Esophagus mucosa (tissue), 1 donor: ENCODE measurements around the gene GLS. TPM values are rescaled to one million over a fixed set of nuclear protein-coding genes. Genes with fewer than 3 reads are reported as not detected.

Experiments
- ATAC-seq: fragments of 200-7000 bp; cut with Tn5 transposase; one replicate; pipeline ENCODE4 v1.9.1; 2020
- total RNA-seq: library from RNA; stranded (reverse); gene quantifications from one replicate; pipeline ENCODE4 v1.2.4, GENCODE V29; 2023
- donor health status: DM: yes; HTN: yes; CAD: no.

GLS gene
- total RNA-seq, 1 donor from 2014 or later, result 25.9 TPM

DNA sequence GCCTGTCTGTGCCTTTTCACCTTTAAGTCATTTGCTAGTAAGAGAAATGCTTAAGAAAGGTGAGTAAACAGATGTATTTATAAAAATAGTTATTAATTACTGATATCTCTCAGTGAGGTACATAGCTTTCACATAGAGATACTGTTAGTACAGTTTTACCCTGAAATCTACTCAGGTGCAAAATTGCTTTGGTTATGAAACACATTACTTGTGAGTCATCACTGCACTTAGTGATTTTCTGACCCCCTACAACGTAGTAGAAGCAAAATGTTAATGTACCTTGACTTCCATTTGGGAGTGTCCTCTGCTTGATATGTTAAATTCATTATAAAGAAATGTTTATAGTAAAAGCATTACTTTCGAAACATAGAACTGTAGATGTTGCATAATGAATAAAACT is 6.5 kb downstream of the GLS start:
- ATAC-seq, result peak; percentile 13

DNA sequence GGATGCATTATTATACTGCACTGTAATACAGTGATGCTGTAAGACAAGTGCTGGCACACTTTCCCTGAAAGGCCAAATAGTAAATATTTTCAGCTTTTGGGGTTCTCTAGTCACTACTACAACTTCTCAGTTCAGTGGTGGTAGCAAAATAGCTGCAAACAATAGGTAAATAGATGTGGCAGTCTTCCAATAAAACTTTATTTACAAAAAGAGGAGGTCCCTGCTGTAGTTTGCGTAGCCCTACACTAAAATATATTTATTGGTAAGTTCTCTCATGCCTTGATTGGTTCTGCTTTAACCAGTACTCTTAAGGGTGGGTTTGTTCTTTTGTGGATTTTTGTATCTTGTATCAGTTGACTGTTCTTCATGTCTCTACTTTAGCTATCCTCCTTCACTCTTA is 7.8 kb downstream of the GLS start:
- no peak for ATAC-seq

GRCh38 chr2:190889175-190889943 is 8.7 kb downstream of the GLS start:
- no peak for ATAC-seq

GRCh38 chr2:190891372-190891771 is 10.8 kb downstream of the GLS start:
- no peak for ATAC-seq

DNA sequence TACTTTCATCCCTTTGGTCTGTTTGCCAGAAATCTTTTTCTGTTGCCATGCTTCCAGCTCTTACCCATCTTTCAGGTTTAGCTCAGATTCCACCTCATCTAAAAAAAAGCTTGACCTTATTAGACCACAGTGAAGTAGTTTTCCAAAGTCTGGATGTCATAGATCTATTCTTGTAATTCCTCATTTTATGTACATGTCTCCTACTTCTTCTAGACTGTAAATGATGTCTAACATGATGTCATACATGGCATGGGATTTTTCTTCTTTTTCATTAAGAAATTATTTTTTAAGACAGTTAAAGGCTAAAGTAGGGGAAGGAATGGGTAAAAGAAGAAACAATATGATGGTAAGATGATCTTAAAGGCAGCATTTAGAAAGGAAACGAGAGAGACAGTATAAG is 11.3 kb downstream of the GLS start:
- no peak for ATAC-seq

DNA sequence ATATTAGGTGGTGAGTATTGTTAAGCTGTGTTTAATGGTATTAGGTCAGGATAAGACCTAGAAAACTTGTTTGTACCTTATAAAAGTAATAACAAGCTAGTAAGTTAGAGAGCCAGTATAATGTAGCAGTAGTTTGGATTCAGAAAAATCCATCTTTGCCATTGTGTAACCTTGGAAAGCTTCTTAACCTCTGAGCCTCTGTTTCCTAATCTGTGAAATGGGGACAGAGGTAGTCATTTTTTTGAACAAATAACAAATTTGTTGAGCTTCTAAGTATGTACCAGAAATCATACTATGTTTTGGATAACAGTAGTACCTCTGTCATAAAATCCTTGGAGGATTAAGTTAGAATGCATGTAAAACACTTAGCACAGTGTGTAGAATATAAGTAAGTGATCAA is 12.5 kb downstream of the GLS start:
- no peak for ATAC-seq

DNA sequence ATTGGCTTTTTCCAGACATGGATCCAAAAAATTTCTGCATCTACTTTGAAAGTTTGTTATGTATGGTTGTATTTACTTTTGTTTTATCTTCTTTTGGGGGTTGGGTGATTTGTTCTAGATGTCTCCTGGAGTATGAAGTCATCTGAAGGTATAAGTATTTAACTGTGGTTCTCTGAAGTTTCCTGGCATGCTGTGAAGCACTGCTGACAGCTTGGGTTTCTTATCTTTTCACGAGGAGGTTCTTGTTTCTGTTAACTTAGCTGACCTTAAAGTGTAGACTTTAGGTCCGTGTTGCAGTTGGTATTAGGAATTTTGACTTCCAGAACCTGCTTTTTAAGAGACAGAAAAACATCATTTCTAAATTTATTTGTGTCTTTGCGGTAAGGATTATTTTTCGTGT is 15.9 kb downstream of the GLS start:
- ATAC-seq, result no peak

DNA sequence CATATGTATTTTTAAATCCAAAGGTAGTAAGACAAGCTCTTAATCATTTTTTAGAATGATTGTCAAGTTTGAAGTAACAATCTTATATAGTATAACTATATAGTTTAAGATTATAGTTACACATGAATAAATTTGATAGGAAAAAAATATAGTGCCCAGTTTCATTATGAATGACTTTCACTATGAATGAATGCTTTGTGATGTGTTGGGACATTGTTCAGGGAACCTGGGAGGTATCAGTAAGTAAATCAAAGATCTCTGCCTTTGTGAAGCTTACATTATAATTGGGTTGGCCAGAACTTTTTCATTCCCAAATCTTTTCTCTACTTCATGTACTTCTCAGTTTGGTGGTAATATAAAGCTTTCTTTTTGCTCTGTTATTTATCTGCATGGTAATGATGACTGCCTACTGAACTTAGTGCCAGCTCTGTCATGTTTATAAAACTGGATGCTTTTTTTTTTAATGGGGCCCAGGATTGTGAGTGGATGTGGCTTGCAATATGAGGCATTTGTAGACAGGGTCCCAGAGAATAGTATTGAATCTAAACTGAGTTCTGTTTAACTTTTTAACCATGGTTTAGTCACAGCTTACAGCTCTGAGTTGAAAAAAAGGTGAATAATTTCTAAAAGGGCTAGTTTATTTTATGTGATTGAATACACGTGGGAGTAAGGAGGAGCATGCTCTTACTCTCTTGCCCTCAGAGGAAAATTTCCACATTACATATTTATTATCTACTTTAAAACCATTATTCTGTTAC is 23.3 kb downstream of the GLS start:
- ATAC-seq, result no peak

DNA sequence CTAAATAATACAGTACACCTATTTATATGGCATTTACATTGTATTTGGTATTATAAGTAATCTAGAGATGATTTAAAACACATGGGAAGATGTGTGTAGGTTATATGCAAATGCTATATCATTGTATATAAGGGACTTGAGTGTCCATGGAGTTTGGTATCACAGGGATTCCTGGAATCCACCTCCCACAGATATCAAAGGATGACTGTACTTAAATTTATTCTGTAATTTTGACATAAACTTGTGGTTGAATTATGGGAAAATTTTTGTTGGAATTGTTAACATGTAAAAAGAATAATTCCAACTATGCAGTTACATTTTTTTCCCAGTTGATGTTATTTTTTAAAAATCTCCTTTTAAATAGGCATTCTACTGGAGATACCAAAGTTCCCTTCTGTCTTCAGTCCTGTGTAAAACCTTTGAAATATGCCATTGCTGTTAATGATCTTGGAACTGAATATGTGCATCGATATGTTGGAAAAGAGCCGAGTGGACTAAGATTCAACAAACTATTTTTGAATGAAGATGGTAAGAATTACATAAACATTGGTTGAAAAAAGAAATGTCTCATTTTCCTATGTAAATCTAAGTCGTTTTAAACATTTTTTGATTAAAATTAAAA is 24.1 kb downstream of the GLS start:
- no peak for ATAC-seq

DNA sequence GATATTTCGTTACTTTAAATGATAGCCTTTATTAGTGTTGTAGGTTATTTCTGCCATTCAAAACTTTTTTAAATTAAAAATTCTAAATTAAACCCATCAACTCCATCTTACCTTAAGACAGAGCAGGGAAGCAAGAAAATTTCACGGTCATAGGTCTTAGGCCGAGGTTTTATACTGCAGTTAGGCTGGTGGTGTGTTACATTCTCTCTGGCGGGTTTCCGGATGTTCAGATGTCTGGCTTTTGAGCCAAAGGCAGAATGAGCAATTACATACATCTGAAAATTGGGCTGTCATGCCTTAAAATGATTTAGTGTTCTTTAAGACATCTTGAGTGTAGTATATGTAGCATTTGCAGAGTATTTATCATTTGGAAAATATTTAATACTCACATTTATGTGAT is 27.9 kb downstream of the GLS start:
- no peak for ATAC-seq

- no peak for ATAC-seq
These were observed 29.1 kb downstream of the GLS start for GRCh38 chr2:190909680-190910079.

DNA sequence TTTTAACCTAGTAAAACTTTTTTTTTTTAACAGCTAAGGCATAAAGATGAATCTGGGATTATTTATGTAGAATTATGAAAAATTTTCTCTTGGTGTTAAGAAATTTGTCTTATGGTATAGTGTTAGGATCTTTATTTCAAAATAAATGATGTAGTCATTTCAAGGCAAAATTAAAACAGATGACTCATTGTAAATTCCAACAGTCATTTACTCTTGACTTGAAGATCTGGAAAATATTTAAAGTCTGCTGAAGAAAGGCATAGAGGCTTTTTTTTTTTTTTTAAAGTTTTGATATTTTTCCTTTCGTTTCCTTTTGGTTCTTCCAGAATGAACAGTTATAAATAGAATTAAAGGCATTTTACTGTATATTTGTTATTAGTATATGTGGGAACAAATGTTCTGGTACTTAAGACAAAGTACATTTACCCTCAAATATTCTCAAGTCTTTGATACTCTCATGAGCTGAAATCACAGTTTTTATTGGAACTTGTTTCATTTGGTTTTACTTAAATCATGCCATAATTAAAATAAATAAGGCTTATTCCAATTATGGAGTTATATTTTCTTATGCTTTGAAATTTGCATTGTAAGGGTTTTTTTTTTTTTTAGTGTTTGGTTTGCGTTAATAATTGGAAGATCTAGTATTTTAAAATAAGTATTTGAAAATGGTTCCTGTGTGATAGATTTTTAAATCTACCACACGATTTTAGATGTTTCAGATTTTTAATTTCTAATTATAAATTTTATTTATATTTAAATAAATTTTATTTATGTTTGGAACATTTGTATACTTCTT is 29.9 kb downstream of the GLS start:
- ATAC-seq, result no peak

DNA sequence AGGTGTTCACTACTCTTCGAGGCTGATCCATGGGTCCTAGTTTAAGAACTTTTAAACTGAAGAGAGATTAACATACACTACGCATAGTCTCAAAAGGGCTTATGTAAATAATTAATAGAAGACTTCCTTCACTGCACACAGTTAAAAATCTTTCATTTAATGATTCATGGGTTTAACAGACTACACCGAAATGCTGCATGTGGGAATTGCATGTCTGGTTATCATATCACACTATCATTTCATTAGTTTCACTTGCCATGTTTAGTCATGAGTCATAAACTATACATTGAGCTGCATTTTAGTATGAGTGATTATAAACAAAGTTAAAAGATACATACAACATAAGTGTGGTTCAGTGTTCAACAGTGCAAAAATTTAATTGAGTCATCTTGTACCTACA is 31.2 kb downstream of the GLS start:
- ATAC-seq, result no peak

DNA sequence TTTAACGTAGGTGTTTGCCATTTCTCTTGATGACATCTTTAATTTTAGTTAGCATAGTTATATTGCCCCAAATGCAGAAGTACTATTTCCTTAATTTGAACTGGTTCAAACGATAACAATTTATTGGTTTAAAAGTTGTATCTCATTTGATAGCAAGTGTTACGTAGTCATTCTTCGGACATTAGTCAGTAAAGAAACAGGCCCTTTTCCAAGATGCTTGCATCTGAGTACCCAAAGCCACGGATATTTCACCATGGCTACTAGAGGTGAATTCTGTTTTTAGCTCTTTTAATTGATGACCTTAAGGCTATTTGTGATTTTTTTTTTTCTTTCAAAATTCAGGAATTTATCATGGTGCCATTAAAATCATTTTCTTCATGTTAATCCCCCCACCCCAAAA is 32.1 kb downstream of the GLS start:
- ATAC-seq, result no peak

DNA sequence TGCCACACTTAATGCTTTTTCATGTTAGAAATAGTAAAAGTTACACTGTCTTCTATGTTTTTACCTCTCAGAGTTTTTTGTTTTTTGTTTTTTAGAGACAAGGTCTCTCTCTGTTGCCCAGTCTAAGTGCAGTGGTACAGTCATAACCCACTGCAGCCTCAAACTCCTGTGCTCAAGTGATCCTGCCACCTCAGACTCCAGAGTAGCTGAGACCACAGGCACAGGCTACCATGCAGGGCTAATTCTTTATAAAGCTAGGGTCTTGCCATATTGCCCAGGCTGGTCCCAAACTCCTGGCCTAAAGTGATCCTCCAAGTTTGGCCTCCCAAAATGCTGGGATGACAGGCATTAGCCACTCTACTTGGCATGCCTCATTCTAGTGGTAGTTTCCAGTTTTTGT is 33.1 kb downstream of the GLS start:
- ATAC-seq, result no peak

- ATAC-seq, result no peak
These were observed 36.2 kb downstream of the GLS start for GRCh38 chr2:190916829-190917228.

GRCh38 chr2:190920085-190920484 is 39.5 kb downstream of the GLS start:
- ATAC-seq, result no peak

DNA sequence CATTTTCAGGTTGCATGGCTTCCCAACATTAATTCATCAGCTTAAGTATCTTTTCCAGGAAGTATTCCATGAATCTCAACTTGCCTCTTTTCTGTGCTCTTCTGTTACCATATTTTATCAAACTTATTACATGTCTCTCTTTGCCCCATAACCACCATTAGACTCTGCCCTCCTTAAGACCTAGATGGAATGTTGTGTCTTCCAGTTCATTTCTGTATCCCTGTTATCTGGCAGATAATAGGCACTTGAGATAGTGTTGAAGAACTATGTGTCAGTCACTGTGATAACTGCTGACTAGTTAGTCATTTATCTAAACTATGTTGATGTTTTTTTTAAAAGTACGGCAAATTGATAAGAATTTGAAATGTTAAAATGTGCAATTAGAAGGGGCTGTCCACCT is 41.8 kb downstream of the GLS start:
- no peak for ATAC-seq

DNA sequence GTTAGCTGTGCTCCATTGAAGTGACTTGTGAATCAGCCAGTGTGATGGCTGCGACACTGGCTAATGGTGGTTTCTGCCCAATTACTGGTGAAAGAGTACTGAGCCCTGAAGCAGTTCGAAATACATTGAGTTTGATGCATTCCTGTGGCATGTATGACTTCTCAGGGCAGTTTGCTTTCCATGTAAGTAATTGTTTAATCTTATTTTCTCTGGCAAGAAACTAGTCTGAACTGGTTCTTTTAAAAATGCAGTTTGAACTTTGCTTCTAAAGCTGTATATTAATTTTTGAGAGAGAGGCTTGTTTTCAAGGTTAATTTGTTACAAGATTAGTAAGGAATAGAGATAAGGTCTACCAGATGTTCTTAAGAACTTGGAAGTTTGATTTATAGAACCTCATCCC is 46.7 kb downstream of the GLS start:
- no peak for ATAC-seq

DNA sequence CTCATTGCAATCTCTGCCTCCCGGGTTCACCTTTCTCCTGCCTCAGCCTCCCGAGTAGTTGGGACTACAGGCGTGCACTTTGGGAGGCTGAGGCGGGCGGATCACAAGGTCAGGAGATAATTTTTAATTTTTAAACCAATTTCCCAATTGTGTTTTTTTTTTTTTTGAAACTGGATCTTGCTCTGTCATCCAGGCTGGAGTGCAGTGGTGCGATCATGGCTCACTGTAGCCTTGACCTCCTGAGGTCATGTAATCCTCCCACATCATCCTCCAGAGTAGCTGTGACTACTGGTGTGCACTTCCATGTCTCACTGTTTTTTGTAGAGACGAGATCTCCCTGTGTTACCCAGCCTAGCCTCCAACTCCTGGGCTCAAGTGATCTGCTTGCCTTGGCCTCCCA is 49.3 kb downstream of the GLS start:
- ATAC-seq, result no peak

GRCh38 chr2:190930411-190930810 is 49.8 kb downstream of the GLS start:
- ATAC-seq, result no peak

GRCh38 chr2:190932514-190932913 is 51.9 kb downstream of the GLS start:
- ATAC-seq, result no peak

DNA sequence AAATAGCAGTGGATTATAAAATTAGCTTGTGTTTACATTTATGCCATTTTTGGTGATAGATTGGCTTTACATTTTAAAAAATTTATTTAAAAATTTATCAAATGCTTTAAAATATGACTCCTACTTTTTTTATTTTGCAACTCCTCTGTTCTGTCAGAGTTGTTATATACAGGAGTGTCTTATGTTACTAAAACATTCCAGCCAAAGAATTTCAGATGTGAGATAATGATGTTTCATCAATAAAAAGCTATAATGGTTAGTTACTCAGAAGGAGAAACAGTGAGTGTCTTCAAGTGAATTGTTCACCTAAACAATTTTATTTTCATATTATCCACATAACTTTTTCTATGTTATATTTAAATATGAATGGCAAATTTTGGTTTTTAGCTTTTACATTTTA is 52.7 kb downstream of the GLS start:
- ATAC-seq, result no peak
